K562 (cell line): ENCODE data around the gene ANKRD31. TPM values are rescaled to one million over a fixed set of nuclear protein-coding genes. Genes with fewer than 3 reads are reported as not detected.
"Not testable (repeated sequence)": the region's sequence is repeated elsewhere in the genome, so short reads cannot be mapped to it uniquely, and the experiment has no call there.

Experiments used
- ATAC-seq: fragments of 200-7000 bp; cut with Tn5 transposase; 3 replicates; pipeline ENCODE4 v1.9.1; 2020; ENCODE audit warnings: moderate library complexity
- BruUV-seq: library from RNA; stranded (reverse); fragments of 400-500 nt; replicated peaks from 2 replicates; lab custom pipeline; 2021; lab: Mats Ljungman, UMichigan
- CTCF ChIA-PET: fragments of 300-600 bp; formaldehyde crosslinking; extraction: SDS; loops from one replicate; lab custom pipeline; 2021; ENCODE audit warnings: low intra/inter-chr PET ratio; lab: Yijun Ruan, JAX
- POLR2A ChIA-PET: fragments of 300-600, 350-650 bp; sonication (Branson Sonifier 250); formaldehyde crosslinking; extraction: SDS; loops from one replicate; lab custom pipeline; 2021; ENCODE audit warnings: antibody characterized with exemption, inconsistent platforms; lab: Yijun Ruan, JAX
- DNase-seq, 4 experiments: peaks; one replicate each; pipeline versions ENCODE4 v3.0.0 to v3.0.0-alpha.2; 2011 to 2018; ENCODE audit warnings: low spot score in 3 of 4, mixed read lengths in 3 of 4; ENCODE audit errors: extremely low read depth in 1 of 4
- FAIRE-seq: peaks from 2 replicates; lab custom pipeline; 2011; peaks lifted over from hg19 to GRCh38; lab: Jason Lieb, UNC
- H2AFZ ChIP-seq: 2 replicates; pipeline ENCODE4 v1.6.0; 2011; ENCODE audit warnings: low read depth, low read length, control low read depth, inconsistent platforms
- H3K27ac ChIP-seq: fragments of 200-600 bp; 3 replicates; pipeline ENCODE4 v1.8.0; 2011; ENCODE audit warnings: low read depth, mild to moderate bottlenecking, control low read depth, inconsistent platforms, low read length, moderate library complexity, mixed read lengths; ENCODE audit errors: extremely low read depth
- H3K27me3 ChIP-seq, 2 experiments: fragments of 300-600 bp in 1 of 2; 2 replicates in 1 of 2; 3 replicates in 1 of 2; pipeline versions ENCODE4 v1.6.0 to v1.8.0; 2011; ENCODE audit warnings: inconsistent platforms in 2 of 2, low read length in 2 of 2, mild to moderate bottlenecking in 1 of 2, mixed read lengths in 1 of 2, moderate library complexity in 1 of 2; ENCODE audit not compliant: control insufficient read depth in 2 of 2, insufficient read depth in 2 of 2
- H3K36me3 ChIP-seq: fragments of 300-600 bp; 3 replicates; pipeline ENCODE4 v1.8.0; 2011; ENCODE audit warnings: mild to moderate bottlenecking, low read length, inconsistent platforms; ENCODE audit not compliant: control insufficient read depth, insufficient read depth
- H3K4me1 ChIP-seq, 2 experiments: fragments of 200-600 bp in 1 of 2; replicated peaks in 1 of 2; 2 replicates in 1 of 2; 3 replicates in 1 of 2; pipeline versions ENCODE4 v1.5.1 to v1.8.0; 2011; ENCODE audit warnings: inconsistent platforms in 2 of 2, low read length in 2 of 2, mild to moderate bottlenecking in 1 of 2, mixed read lengths in 1 of 2, moderate library complexity in 1 of 2; ENCODE audit not compliant: control insufficient read depth in 2 of 2, insufficient read depth in 2 of 2
- H3K4me2 ChIP-seq: 2 replicates; pipeline ENCODE4 v1.6.1; 2011; ENCODE audit warnings: low read length, control low read depth, inconsistent platforms, mixed read lengths; ENCODE audit not compliant: insufficient read depth
- H3K4me3 ChIP-seq: fragments of 200-600 bp; sonication (generic), shearing (Covaris generic); 2 replicates; pipeline ENCODE4 v1.5.1; 2016; ENCODE audit warnings: control low read depth, inconsistent platforms
- H3K79me2 ChIP-seq: fragments of 200-600 bp; 3 replicates; pipeline ENCODE4 v1.8.0; 2011; ENCODE audit warnings: low read length, inconsistent platforms; ENCODE audit not compliant: control insufficient read depth, insufficient read depth
- H3K9ac ChIP-seq, 2 experiments: 2 replicates each; pipeline versions ENCODE4 v1.6.0 to v1.6.1; 2011; ENCODE audit warnings: low read depth in 2 of 2, low read length in 2 of 2, control low read depth in 1 of 2, inconsistent platforms in 1 of 2, mild to moderate bottlenecking in 1 of 2, mixed read lengths in 1 of 2; ENCODE audit not compliant: insufficient read depth in 1 of 2
- H3K9me1 ChIP-seq: one replicate; pipeline ENCODE4 v1.6.0; 2011; ENCODE audit warnings: inconsistent platforms, mild to moderate bottlenecking, low read length, moderate library complexity; ENCODE audit not compliant: control insufficient read depth, insufficient read depth
- H3K9me3 ChIP-seq: replicated peaks from 2 replicates; pipeline ENCODE4 v1.5.1; 2011; ENCODE audit warnings: low read depth, low read length, inconsistent platforms; ENCODE audit not compliant: control insufficient read depth, insufficient read depth
- H4K20me1 ChIP-seq: replicated peaks from 2 replicates; pipeline ENCODE4 v1.6.1; 2011; ENCODE audit warnings: low read length, inconsistent platforms, mixed read lengths; ENCODE audit not compliant: control insufficient read depth, insufficient read depth
- HOXB6 ChIP-seq: fragments of 250-450 bp; sonication (Bioruptor Pico); IDR thresholded peaks from 2 replicates; pipeline ENCODE4 v1.5.1; 2022; ENCODE audit warnings: mild to moderate bottlenecking, borderline replicate concordance
- IRF2 ChIP-seq: sonication (generic); formaldehyde crosslinking; IDR thresholded peaks from 2 replicates; pipeline ENCODE4 v1.8.1; 2022; ENCODE audit warnings: mild to moderate bottlenecking, missing genetic modification reagents
- ZNF316 ChIP-seq: fragments of 450-650 bp; IDR thresholded peaks from 2 replicates; pipeline ENCODE4 v1.6.1; 2016
- ZNF785 ChIP-seq: fragments of 250-450 bp; sonication (Bioruptor Pico); IDR thresholded peaks from 2 replicates; pipeline ENCODE4 v1.4.0; 2020; ENCODE audit warnings: mild to moderate bottlenecking
- WGBS: fragments of 100-300 bp; shearing (Covaris generic); methylation state at CpG from one replicate; pipeline ENCODE4 v1.1.6; 2016; ENCODE audit warnings: low coverage, mixed read lengths; ENCODE audit not compliant: insufficient coverage; ENCODE audit errors: missing lambda C conversion rate; 5-methylcytosine and 5-hydroxymethylcytosine counted together
- in situ Hi-C: fragments of 300-500 bp; cut with MboI; formaldehyde crosslinking; loops from 4 replicates; pipeline ENCODE4 v1.15.0; 2018; ENCODE audit warnings: inconsistent platforms, mixed read lengths
- intact Hi-C: fragments of 100-400 bp; cut with micrococcal nuclease; formaldehyde crosslinking; loops from 2 replicates; pipeline ENCODE4 v1.14.2; 2022
- polyA plus RNA-seq, 8 experiments: library from polyadenylated mRNA; depleted of rRNA in 4 of 8; stranded (reverse) in 5 of 8; unstranded in 3 of 8; fragments of >200 nt; fragmentation: Nextera tagmentation in 2 of 8; fragmentation: Illumina TruSeq in 1 of 8; extraction: Ambion mirVana in 2 of 8; extraction: Trizol in 1 of 8; gene quantifications; 2 replicates each; pipeline versions ENCODE4 v1.2.1 to v1.2.3, GENCODE V29; 2011 to 2014; ENCODE audit warnings: inconsistent platforms in 1 of 8, missing spikeins in 1 of 8
- total RNA-seq, 7 experiments: library from RNA; depleted of rRNA in 6 of 7; stranded (reverse); fragments of >200 nt in 6 of 7; fragmentation: Illumina TruSeq in 2 of 7; extraction: Trizol in 2 of 7; gene quantifications; 2 replicates each; pipeline versions ENCODE4 v1.2.1 to v1.2.3, GENCODE V29; 2011 to 2021; ENCODE audit warnings: low replicate concordance in 1 of 7

ANKRD31 gene
- total and polyA plus RNA-seq, 9 of the 15 experiments (the other 6 are each of a cell fraction or from before 2014, with no cell fraction given) = under 0.01 to 0.11 (median 0.05) TPM; not detected in 1

DNA sequence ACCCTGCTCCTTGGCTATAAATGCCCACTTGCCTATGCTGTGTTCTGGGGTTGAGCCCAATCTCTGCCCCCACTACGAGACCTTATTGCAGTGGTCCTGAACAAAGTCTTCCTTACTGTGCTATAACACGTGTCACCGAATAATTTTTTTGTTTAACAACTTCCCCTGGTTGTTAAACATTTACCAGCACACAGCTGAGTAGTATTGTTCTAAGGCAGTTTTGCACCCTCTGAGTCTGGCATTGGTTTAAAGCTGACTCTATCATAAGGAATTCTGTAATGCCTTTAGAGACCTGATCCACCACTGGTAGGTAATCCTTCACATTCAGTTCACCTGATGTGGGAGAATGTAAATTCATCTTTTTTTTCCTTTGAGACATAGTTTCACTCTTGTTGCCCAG, 25.6 kb upstream of the ANKRD31 start:
- Histone ChIP-seq H4K20me1 (no peaks in the 10 kb centered on the region), H3K9me1 (no peaks in the 10 kb centered on the region), H3K4me2 (no peak overlapping the region), H2AFZ (no peak overlapping the region), H3K9ac (no peak overlapping the region), H3K4me3 (no peak overlapping the region), H3K27me3 (peaks cover 4 to 9% of the 10 kb centered on the region in 2 experiments; a peak in 2 of 5 replicates), H3K4me1 (no peaks in the 10 kb centered on the region), H3K9me3 (no peaks in the 10 kb centered on the region), H3K36me3 (no peaks in the 10 kb centered on the region), H3K27ac (no peak overlapping the region), H3K79me2 (no peaks in the 10 kb centered on the region)
- no peak for FAIRE-seq
- ChIA-PET POLR2A (no interaction called here), CTCF (no interaction called here)
- DNase-seq = no peak
- in situ Hi-C loops = no loop called here
- no peak for ATAC-seq
- WGBS = 0% methylated on average over 3 of the region's 3 CpGs
- no peak for TF ChIP-seq HOXB6 (CRISPR knock-in tag)
- TF ChIP-seq ZNF785 (CRISPR knock-in tag) = no peak
- intact Hi-C loops = no loop called here
- BruUV-seq = no TSS peak

DNA sequence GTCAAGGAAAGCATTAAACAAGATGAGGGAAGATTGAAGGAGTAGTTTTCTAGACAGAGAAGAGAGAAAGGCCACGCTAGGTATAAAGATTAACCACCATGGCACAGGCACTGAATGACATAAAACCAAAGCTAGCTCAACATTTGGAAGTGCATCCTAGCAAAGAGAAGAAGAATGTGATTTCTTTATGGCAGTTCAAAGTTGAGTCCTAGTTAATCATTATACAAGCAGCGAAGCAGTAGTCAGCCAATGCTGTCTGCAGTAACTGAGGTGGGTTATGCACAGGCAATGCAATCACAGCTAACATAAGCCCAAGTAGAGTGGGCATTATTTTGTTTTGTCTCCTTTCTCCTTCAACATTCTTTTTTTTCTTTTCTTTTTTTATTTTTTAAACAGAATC, 24.0 kb upstream of the ANKRD31 start:
- FAIRE-seq (no peak), ATAC-seq (no peak)
- H2AFZ ChIP-seq = no peak overlapping the region
- no peak overlapping the region for H3K4me2 ChIP-seq
- no peak overlapping the region for H3K9ac ChIP-seq
- WGBS = 0% methylated on average over 2 of the region's 2 CpGs
- no peak overlapping the region for H3K27ac ChIP-seq
- H3K9me3 ChIP-seq = 0 out of 2 replicates have a peak, but pooled peaks cover 2% of the 10 kb centered on the region
- TF ChIP-seq IRF2 (CRISPR knock-in tag) = no peak
- no peak for TF ChIP-seq ZNF316
- TF ChIP-seq, all 486 proteins: peak for 0
- no peaks in the 10 kb centered on the region for H3K79me2 ChIP-seq
- no TSS peak for BruUV-seq
- H4K20me1 ChIP-seq = no peaks in the 10 kb centered on the region
- ChIA-PET CTCF (no interaction called here), POLR2A (no interaction called here)
- no peak overlapping the region for H3K4me3 ChIP-seq
- intact Hi-C loops = no loop called here
- in situ Hi-C loops = no loop called here
- no peaks in the 10 kb centered on the region for H3K4me1 ChIP-seq
- DNase-seq = no peak
- no peaks in the 10 kb centered on the region for H3K9me1 ChIP-seq
- H3K27me3 ChIP-seq = peaks cover 4 to 9% of the 10 kb centered on the region in 2 experiments; a peak in 2 of 5 replicates
- no peaks in the 10 kb centered on the region for H3K36me3 ChIP-seq

DNA sequence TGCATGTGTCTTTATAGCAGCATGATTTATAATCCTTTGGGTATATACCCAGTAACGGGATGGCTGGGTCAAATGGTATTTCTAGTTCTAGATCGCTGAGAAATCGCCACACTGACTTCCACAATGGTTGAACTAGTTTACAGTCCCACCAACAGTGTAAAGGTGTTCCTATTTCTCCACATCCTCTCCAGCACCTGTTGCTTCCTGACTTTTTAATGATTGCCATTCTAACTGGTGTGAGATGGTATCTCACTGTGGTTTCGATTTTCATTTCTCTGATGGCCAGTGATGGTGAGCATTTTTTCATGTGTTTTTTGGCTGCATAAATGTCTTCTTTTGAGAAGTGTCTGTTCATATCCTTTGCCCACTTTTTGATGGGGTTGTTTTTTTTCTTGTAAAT, 13.8 kb upstream of the ANKRD31 start:
- 2% methylated on average over 4 of the region's 4 CpGs for WGBS
- intact Hi-C loops, POLR2A ChIA-PET, H3K27ac ChIP-seq, H3K9me3 ChIP-seq, H4K20me1 ChIP-seq, H3K4me2 ChIP-seq, CTCF ChIA-PET, H3K79me2 ChIP-seq, H3K9ac ChIP-seq, H3K36me3 ChIP-seq, BruUV-seq, ATAC-seq, H3K4me1 ChIP-seq, DNase-seq, H3K4me3 ChIP-seq, H2AFZ ChIP-seq, in situ Hi-C loops, FAIRE-seq, H3K9me1 ChIP-seq: not testable (repeated sequence)
- peaks cover 3 to 13% of the 10 kb centered on the region in 2 experiments; a peak in 3 of 5 replicates for H3K27me3 ChIP-seq
